Large intestine (tissue), 3 donors: ENCODE measurements around the gene PAPOLG. TPM values are rescaled to one million over a fixed set of nuclear protein-coding genes. Genes with fewer than 3 reads are reported as not detected.

Experiments
- DNase-seq, 2 donors: peaks; one replicate each; pipeline versions ENCODE4 v3.0.0 to v3.0.0-alpha.2; 2013
- H3K27ac ChIP-seq: one replicate; pipeline ENCODE4 v1.5.1; 2013; ENCODE audit warnings: low read length
- H3K27me3 ChIP-seq: 2 replicates; pipeline ENCODE4 v1.6.1; 2013; ENCODE audit warnings: low read length; ENCODE audit not compliant: control insufficient read depth, insufficient read depth
- H3K36me3 ChIP-seq: 2 replicates; pipeline ENCODE4 v1.6.1; 2013; ENCODE audit warnings: low read length; ENCODE audit not compliant: control insufficient read depth, insufficient read depth
- H3K4me1 ChIP-seq: one replicate; pipeline ENCODE4 v1.6.1; 2013; ENCODE audit warnings: low read length; ENCODE audit not compliant: control insufficient read depth, insufficient read depth
- H3K4me3 ChIP-seq: one replicate; pipeline ENCODE4 v1.5.1; 2013; ENCODE audit warnings: low read length
- H3K9me3 ChIP-seq: one replicate; pipeline ENCODE4 v1.6.1; 2013; ENCODE audit warnings: mild to moderate bottlenecking, low read depth, low read length, moderate library complexity; ENCODE audit not compliant: control insufficient read depth
- WGBS: methylation state at CpG from one replicate; pipeline ENCODE4 v1.1.5; 2013; ENCODE audit warnings: low lambda C conversion rate; ENCODE audit not compliant: insufficient coverage; 5-methylcytosine and 5-hydroxymethylcytosine counted together
- polyA plus RNA-seq: library from polyadenylated mRNA; unstranded; fragments of 120-200 nt; gene quantifications from one replicate; pipeline ENCODE4 v1.2.1, GENCODE V29; 2013

Gene PAPOLG
- polyA plus RNA-seq, 1 donor: 12.8 TPM

DNA sequence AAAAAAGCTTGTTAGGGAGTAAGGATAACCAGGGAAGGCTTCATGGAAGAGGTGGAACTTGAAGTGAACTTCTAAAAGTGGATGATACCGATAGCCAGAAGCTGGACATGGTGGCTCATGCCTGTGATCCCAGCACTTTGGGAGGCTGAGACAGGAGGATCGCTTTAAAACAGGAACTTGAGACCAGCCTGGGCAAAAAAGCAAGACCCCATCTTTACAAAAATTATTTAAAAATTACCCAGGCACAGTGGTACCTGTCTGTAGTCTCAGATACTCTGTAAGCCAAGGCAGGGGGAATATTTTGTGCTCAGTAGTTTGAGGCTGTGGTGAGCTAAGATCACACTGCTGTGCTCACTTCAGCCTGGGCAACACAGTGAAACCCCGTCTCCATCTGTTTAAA is 10.2 kb downstream of the PAPOLG start:
- Histone ChIP-seq H3K36me3 (peaks cover 60% of the 10 kb centered on the region), H3K9me3 (no peaks in the 10 kb centered on the region), H3K4me1 (no peaks in the 10 kb centered on the region), H3K27me3 (no peaks in the 10 kb centered on the region), H3K4me3 (no peak overlapping the region), H3K27ac (no peak overlapping the region)
- no peak for DNase-seq
- 100% methylated on average over 1 of the region's 3 CpGs for WGBS

DNA sequence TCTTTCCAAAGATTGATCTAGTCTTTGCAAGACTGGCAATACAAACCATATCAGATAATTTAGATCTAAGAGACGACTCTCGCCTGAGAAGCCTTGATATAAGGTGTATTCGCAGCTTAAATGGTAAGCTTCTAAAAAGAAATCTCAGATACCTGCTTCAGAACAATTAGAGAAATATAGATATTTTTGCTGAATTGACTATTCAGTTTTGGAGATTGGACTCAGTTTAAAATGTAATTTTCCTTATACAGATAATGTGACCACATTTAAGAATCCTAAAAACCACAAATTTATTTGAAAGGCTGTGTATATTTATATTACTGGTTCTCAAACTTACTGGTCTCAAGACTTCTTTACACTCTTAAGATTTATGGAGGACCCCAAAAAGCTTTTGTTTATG is 15.4 kb downstream of the PAPOLG start:
- Histone ChIP-seq H3K36me3 (peaks cover 60% of the 10 kb centered on the region), H3K27ac (no peak overlapping the region), H3K9me3 (no peaks in the 10 kb centered on the region), H3K4me3 (no peak overlapping the region), H3K4me1 (no peaks in the 10 kb centered on the region), H3K27me3 (no peaks in the 10 kb centered on the region)
- DNase-seq: no peak
- no CpG with 5 or more reads among the region's 3 CpGs for WGBS

DNA sequence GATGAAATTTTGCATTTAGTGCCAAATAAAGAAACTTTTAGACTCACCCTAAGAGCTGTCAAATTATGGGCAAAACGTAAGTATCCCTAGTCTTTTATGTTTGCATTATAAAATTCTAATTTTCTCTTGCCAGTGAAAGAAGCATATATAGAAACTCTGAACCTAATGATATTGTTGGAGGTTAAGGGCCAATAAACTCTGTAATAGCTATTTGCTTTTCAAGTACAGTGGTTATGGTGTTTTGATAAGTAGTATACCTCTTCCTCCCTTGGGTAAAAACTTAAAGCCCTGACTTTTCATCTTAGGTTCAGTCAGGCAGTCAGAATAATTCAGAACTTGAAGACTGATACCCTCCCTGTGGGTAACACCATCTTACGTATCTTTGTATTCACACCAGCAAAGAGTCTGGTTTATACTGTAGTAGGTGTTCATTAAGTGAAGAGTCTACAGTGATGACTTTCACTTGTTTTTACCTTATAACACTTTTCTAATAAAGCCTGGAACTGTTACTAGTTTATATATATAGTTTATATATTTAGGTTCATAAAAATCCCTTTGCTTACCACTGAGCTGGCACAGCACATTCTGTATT is 19.1 kb downstream of the PAPOLG start:
- DNase-seq: no peak
- peaks cover 64% of the 10 kb centered on the region for H3K36me3 ChIP-seq
- no peak overlapping the region for H3K4me3 ChIP-seq
- no peaks in the 10 kb centered on the region for H3K9me3 ChIP-seq
- no peaks in the 10 kb centered on the region for H3K4me1 ChIP-seq
- H3K27me3 ChIP-seq: no peaks in the 10 kb centered on the region
- no peak overlapping the region for H3K27ac ChIP-seq
- 100% methylated on average over 1 of the region's 2 CpGs for WGBS

DNA sequence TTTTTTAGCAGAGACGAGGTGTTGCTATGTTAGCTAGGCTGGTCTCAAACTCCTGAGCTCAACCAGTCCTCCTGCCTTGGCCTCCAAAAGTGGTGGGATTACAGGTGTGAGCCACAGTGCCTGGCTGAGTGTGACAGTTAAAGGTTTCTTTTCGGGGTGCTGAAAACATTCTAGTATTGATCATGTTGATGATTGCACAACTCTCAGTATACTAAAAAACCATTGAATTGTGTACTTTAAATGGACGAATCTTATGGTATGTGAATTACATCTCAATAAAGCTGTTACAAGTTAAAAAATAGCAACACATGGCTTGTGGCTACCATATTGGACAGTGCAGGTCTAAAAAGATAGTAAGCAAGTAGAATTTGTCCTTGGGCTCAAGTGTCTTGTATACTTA is 22.3 kb downstream of the PAPOLG start:
- H3K36me3 ChIP-seq: peaks cover 56% of the 10 kb centered on the region
- no peak overlapping the region for H3K4me3 ChIP-seq
- H3K9me3 ChIP-seq: no peaks in the 10 kb centered on the region
- no peaks in the 10 kb centered on the region for H3K27me3 ChIP-seq
- DNase-seq: no peak
- no CpG with 5 or more reads among the region's 3 CpGs for WGBS
- H3K4me1 ChIP-seq: no peaks in the 10 kb centered on the region
- H3K27ac ChIP-seq: no peak overlapping the region

DNA sequence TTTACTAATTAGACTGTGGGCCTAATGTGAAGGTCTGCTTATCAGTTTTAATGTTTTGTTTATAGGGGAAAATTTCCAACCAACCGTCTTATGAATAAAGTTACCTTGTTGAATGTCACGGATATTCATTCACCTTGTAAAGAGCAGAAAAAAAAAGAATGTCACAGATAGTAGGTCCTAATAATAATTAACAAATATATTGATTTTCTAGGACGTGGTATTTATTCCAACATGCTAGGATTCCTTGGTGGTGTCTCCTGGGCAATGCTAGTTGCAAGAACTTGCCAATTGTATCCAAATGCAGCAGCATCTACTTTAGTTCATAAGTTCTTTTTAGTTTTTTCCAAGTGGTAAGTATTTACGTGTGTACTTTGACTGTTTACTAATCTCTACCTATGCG is 23.4 kb downstream of the PAPOLG start:
- 50% methylated on average over 2 of the region's 5 CpGs for WGBS
- no peak for DNase-seq
- H3K27me3 ChIP-seq: no peaks in the 10 kb centered on the region
- no peaks in the 10 kb centered on the region for H3K4me1 ChIP-seq
- no peaks in the 10 kb centered on the region for H3K9me3 ChIP-seq
- H3K27ac ChIP-seq: no peak overlapping the region
- peaks cover 60% of the 10 kb centered on the region for H3K36me3 ChIP-seq
- no peak overlapping the region for H3K4me3 ChIP-seq

DNA sequence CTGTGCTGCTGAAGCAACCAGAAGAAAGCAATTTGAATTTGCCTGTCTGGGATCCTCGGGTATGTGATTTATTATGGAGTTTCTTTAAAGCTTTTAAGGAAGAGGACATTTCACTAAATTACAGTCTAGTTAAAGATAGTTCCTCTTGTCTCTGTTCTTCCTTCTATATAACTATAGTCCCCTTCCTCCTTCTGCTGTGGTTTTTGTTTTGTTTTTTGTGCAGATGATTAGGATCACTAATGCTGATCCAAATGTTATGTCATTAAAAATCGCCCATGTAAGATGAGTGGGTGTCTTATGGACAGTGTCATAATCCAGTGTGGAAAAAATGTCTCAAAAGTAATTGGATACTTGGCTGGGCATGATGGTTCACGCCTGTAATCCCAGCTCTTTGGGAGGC is 24.7 kb downstream of the PAPOLG start:
- no peak for DNase-seq
- H3K27ac ChIP-seq: no peak overlapping the region

DNA sequence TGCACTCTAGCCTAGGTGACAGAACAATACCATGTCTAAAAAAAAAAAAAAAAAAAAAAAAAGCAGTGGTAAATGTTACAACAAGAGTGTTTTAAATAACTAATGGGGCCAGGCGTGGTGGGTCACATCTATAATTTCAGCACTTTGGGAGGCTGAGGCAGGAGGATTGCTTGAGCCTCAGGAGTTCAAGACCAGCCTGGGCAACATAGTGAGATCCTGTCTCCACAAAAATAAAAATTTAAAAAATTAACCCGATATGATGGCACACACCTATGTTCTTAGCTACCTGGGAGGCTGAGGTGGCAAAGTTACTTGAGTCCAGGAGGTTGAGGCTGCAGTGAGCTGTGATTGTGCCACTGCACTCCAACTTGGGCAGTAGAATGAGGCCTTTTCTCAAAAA is 37.1 kb downstream of the PAPOLG start:
- Histone ChIP-seq H3K4me3 (no peak overlapping the region), H3K9me3 (no peaks in the 10 kb centered on the region), H3K27me3 (no peaks in the 10 kb centered on the region), H3K4me1 (no peaks in the 10 kb centered on the region), H3K27ac (no peak overlapping the region), H3K36me3 (peaks cover 45% of the 10 kb centered on the region)
- DNase-seq: no peak
- WGBS: no CpG with 5 or more reads among the region's 2 CpGs

More for the DNA sequence above, 24.7 kb downstream of the PAPOLG start:
- Histone ChIP-seq H3K27me3 (no peaks in the 10 kb centered on the region), H3K4me3 (no peak overlapping the region), H3K4me1 (no peaks in the 10 kb centered on the region), H3K9me3 (no peaks in the 10 kb centered on the region), H3K36me3 (peaks cover 62% of the 10 kb centered on the region)
- 100% methylated on average over 2 of the region's 3 CpGs for WGBS

DNA sequence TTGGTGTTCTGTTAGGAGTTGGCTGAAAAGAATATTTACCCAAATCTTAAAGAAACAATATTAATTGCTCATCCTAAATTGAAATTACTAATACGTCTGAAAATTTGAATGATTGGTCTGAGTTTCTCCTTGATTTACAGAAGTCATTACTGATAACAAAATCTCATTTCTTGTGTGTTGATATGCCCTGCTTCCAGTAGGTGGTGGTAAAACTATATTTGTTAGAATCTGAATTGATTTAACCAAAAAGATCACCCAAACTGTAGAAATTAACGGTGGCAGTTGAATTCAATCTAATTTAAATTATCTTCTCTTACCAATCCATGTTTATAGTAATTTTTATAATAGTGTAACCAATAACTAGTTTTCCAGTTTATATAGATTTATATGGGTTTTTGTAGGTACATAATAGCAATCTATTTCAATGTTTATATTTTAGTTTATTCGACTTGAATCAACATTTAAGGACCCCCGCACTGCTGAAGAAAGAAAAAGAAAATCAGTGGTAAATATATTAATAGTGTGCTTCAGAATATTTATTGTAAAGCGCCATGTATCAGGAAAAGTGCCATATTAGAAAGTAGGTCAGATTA is 38.3 kb downstream of the PAPOLG start:
- H3K9me3 ChIP-seq: no peaks in the 10 kb centered on the region
- H3K36me3 ChIP-seq: peaks cover 43% of the 10 kb centered on the region
- no peak overlapping the region for H3K4me3 ChIP-seq
- H3K27me3 ChIP-seq: no peaks in the 10 kb centered on the region
- H3K27ac ChIP-seq: no peak overlapping the region
- 86% methylated on average over 4 of the region's 5 CpGs for WGBS
- no peak for DNase-seq
- no peaks in the 10 kb centered on the region for H3K4me1 ChIP-seq

DNA sequence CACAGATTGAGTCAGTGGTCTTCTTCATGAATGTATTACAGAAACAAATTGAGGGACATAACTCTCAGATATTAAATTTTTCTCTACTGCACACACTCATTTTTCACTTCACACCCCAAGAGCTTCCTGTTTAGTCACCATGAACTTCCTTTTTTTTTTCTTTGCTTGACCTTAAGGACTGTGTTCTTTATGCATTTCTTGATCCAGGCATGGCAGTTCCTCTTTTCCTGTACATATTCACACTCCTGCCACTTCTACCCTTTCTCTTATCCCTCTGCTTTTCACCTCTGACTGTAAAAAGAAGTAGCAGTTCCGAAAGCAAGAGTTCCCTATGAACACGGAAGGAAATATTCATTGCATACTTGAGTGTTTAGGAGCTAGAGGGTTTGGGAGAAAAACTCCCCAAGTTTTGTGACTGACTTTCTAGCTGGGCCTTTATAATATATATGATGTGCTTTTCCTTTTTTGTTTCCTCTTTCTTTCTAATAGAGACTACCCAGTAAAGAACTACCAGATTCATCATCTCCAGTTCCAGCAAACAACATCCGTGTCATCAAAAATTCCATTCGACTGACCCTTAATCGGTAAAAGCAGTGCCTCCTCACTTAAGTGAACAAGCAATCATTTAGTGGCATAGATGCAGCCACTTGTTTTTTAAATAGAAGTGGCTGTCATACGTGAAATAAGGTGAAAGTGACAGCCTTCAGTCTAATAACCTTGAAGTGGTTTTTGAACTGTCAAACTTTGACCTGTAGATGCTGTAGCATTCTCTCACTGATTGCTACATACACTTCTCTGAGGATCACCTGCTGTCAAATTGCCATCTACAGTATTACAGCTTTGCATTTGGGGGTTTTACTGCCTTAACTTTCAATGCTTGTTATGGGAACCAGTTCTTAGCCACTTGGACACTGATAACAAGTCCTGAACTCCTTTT is 40.8 kb downstream of the PAPOLG start:
- peak; percentile 26 to 68 for DNase-seq
- 100% methylated on average over 1 of the region's 6 CpGs for WGBS
- Histone ChIP-seq H3K4me1 (no peaks in the 10 kb centered on the region), H3K27me3 (no peaks in the 10 kb centered on the region), H3K9me3 (no peaks in the 10 kb centered on the region), H3K4me3 (no peak overlapping the region), H3K36me3 (peaks cover 30% of the 10 kb centered on the region), H3K27ac (no peak overlapping the region)

DNA sequence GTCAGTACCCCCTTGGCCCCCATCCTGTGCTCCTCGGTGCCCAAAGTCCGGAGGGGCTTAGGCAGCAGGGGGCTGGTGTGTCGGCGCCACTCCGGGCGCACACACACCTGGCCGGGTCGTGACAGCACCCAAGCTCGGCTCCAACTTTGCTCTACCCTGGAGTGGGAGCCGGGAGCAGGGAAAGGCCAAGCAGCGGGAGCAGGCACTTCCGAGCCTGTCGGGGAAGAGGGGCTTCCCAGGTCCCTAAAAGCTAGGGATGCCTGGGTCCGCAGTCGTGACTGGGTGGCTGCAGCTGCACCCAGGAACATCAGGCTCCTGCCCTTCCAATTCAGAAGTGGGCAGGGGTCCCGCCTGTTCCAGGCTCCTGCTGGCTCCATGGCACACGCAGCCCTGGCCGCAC is 48.4 kb downstream of the PAPOLG start:
- Histone ChIP-seq H3K9me3 (no peaks in the 10 kb centered on the region), H3K4me3 (no peak overlapping the region), H3K36me3 (peaks cover 7% of the 10 kb centered on the region), H3K4me1 (no peaks in the 10 kb centered on the region), H3K27me3 (no peaks in the 10 kb centered on the region), H3K27ac (no peak overlapping the region)
- no CpG with 5 or more reads among the region's 18 CpGs for WGBS
- no peak for DNase-seq
